AG09319 (cell line): ENCODE measurements around the gene CHTF8.
"Not testable (repeated sequence)": the region's sequence is repeated elsewhere in the genome, so short reads cannot be mapped to it uniquely, and the experiment has no call there.

Experiments used
- DNase-seq: peaks from one replicate; pipeline ENCODE4 v3.0.0-alpha.2; 2010; ENCODE audit warnings: low read depth; ENCODE audit errors: extremely low read depth
- TF ChIP-seq, protein P1 (sequence below): IDR thresholded peaks from 2 replicates; pipeline ENCODE4 v1.5.1; 2011; ENCODE audit warnings: low read depth, mild to moderate bottlenecking, inconsistent platforms, low read length, moderate library complexity

The CHTF8 gene

DNA sequence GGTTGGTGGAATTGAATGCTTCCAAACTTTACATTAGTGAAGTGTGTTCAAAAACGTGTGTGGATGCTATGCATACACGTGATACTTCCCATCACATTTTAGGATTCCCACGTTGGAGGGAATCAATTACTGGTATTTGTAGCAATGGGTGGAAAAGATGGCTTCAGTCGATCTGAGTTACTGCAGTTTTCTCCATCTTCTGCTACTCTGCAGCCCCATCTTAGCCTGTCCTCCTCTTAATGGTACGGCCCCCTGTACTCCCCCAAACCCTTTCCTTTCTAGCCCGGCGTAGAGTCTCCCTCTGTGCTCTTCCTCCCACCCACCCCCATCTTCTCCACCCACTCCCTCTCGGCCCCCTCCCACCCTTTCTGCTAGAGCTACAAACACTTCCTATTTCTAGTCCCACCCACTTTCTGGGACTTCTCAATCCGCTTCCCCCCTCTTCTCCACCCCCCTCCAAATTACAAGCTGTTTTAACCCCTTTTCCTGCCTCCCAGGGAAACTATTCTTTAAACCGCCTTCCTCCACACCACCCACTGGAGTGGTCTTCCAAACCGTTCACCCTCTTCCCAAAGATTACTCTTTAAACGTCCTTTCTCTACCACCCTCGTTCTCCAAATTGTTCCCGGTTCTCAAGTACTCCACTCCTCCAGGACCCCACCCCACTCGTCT is 1.1 kb downstream of the CHTF8 start:
- TF ChIP-seq, protein P1, sequence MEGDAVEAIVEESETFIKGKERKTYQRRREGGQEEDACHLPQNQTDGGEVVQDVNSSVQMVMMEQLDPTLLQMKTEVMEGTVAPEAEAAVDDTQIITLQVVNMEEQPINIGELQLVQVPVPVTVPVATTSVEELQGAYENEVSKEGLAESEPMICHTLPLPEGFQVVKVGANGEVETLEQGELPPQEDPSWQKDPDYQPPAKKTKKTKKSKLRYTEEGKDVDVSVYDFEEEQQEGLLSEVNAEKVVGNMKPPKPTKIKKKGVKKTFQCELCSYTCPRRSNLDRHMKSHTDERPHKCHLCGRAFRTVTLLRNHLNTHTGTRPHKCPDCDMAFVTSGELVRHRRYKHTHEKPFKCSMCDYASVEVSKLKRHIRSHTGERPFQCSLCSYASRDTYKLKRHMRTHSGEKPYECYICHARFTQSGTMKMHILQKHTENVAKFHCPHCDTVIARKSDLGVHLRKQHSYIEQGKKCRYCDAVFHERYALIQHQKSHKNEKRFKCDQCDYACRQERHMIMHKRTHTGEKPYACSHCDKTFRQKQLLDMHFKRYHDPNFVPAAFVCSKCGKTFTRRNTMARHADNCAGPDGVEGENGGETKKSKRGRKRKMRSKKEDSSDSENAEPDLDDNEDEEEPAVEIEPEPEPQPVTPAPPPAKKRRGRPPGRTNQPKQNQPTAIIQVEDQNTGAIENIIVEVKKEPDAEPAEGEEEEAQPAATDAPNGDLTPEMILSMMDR = no peak
- no peak for DNase-seq

DNA sequence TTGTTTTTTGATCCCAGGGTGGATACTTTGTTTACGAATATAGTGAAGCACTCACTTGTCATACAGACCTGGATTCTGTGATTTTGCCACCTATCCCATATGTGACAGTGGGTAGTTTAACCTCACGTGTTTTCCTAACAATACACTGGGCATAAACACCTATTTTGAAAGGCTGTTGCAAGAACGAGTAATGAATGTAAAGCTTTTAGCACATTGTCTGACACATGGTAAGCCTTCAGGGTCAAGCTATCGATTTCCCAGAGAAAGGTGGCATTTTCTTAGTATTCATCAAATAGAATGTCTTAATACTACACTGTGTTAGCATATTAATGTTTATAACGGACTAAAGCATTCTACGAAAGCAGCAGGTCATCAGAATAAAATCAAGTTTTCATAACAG is 1.9 kb downstream of the CHTF8 start:
- DNase-seq = no peak
- TF ChIP-seq, protein P1 = no peak

DNA sequence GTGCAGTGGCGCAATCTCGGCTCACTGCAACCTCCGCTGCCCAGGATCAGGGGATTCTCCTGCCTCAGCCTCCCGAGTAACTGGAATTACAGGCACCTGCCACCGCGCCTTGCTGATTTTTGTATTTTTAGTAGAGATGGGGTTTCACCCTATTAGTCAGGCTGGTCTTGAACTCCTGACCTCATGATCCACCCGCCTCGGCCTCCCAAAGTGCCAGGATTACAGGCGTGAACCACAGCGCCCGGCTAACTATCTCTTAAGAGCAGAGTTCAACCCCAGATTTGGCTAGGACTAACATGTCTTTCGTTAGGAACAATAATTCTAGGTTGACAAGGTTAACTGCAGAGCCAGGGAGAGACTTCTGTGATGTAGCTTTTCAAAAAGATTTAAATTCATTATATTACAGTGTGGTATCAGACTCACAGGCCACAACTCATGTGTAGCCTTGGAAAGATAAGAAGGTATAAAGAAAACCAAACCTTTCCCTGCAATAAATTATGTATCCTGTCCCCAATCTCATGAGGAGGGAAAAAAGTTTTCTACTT is 4.3 kb downstream of the CHTF8 start:
- TF ChIP-seq, protein P1 = no peak
- no peak for DNase-seq

DNA sequence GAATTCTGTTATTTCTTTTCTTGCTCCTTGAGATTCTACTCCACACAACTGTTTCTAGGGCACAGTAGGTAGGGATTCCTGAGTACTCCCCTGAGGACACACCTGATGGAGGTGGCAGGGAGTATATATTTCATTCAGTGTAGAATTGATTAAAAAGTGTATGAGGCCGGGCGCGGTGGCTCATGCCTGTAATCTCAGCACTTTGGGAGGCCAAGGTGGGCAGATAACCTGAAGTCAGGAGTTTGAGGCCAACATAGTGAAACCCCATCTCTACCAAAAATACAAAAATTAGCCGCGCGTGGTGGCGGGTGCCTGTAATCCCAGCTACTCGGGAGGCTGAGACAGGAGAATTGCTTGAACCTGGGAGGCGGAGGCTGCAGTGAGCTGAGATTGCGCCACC is 5.6 kb downstream of the CHTF8 start:
- DNase-seq = not testable (repeated sequence)

DNA sequence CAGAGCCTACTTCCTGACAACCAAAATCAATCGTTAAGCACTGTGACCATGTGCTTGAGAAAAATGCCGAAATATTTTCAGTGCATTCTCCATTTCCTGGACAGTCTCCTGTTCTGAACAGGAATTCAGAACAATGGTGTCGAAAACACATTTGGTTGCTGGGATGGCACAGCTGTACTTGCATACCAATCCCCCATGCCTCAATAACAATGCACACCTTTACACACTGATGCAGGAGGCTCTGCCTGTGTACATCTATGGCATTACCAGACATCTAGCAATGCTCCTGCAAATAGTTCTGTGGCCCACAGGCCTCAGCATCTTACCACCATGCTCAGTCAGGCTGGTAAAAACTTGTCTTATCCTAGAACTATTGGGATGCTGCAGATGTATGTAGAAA is 6.2 kb downstream of the CHTF8 start:
- no peak for DNase-seq
- TF ChIP-seq, protein P1 = no peak

DNA sequence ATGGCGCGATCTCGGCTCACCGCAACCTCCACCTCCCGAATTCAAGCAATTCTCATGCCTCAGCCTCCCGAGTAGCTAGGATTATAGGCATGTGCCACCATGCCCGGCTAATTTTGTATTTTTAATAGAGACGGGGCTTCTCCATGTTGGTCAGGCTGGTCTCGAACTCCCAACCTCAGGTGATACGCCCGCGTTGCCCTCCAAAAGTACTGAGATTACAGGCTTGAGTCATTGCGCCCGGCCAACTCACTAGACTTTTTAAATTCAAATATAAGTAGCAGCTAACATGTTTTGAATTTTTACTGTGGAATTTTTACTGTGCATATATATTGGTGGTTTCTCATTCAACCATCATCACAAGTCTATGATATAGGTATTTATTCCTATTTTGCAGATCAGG is 7.4 kb downstream of the CHTF8 start:
- not testable (repeated sequence) for DNase-seq

DNA sequence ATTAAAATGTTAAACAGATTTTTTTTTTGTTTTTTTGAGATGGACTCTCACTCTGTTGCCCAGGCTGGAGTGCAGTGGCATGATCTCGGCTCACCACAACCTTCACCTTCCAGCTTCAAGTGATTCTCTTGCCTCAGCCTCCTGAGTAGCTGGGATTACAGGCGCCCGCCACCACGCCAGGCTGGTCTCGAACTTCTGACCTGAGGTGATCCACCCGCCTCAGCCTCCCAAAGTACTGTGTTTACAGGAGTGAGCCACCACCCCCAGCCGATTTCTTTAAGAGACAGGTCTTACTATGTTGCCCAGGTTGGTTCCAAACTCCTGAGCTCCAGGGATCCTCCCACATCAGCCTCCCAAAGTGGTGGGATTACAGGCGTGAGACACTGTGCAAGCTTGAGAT is 8.0 kb downstream of the CHTF8 start:
- DNase-seq = not testable (repeated sequence)

DNA sequence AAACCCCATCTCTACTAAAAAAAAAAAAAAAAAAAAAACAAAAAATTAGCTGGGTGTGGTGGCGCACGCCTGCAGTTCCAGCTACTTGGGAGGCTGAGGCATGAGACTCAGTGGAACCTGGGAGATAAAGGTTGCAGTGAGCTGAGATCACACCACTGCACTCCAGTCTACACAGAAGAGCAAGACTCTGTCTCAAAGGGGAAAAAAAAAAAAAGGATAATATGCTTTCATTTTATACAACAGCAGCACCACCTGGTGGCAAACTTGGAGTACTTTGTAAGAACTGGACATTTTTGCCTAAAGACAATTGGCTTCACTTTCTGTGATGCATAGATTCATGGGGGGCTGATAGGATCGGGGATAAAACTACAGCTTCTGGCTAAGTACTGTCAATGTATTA is 8.5 kb downstream of the CHTF8 start:
- TF ChIP-seq, protein P1 = peak; percentile 60
- DNase-seq = peak; percentile 40

DNA sequence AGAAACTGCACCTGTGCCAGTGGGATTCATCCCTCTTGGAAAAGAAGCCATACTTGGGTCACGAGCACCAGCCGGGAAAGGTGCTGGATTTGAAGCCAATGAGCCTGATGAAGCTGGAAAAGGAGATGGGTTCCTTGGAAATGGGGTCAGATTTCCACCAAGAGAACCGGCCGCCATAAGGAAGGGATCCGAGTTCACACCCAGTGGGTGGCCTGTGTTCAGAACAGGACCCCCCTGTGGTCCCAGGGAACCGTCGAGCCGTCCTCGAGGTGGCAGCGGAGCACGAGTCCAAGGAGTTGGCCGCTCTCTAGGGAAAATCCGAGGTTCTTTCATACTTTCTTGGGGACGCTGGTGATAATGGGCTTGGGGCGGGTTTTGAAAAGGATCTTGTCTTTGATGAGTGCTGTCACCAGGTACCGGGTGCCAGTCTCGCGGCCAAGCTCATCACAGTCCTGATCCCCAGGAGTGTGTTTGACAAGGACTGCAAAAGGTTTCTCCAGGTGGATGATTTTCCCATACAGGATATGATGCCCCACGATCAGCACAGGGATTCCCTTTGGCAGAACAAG is 12.2 kb downstream of the CHTF8 start:
- TF ChIP-seq, protein P1 = no peak
- DNase-seq = no peak
